NK-92 treated with Interleukin-12 subunit alpha and Interleukin-12 subunit beta, amount 100 ng/mL, for 24 hours (cell line): Measurements from ENCODE around the gene PRKAR1A.

ENCODE experiments used
- DNase-seq: peaks from one replicate; lab custom pipeline; 2025; lab: John Stamatoyannopoulos, UW

The PRKAR1A gene

GRCh38 chr17:68600067-68600930 lies 88.1 kb downstream of the PRKAR1A start:
- DNase-seq = no peak
